Astrocyte of the cerebellum (primary cell): ENCODE results near the gene LRP5.

Experiments
- DNase-seq: peaks from one replicate; pipeline ENCODE4 v3.0.0-alpha.2; 2011; ENCODE audit warnings: low read depth
- H3K4me3 ChIP-seq: 2 replicates; pipeline ENCODE4 v1.5.1; 2011; ENCODE audit warnings: mild to moderate bottlenecking, low read depth, low read length, moderate library complexity
- CTCF ChIP-seq: IDR thresholded peaks from 2 replicates; pipeline ENCODE4 v1.5.1; 2012; ENCODE audit warnings: low read length, low read depth, moderate library complexity, mild to moderate bottlenecking; ENCODE audit errors: missing control alignments
- in situ Hi-C: cut with HindIII; loops from 2 replicates; pipeline ENCODE4 v1.10.0; 2017; ENCODE audit warnings: low sequenced_read_pairs

LRP5 gene

GRCh38 chr11:68308068-68308467 is 4.3 kb upstream of the LRP5 start:
- in situ Hi-C loops = no loop called here
- TF ChIP-seq CTCF = no peak
- DNase-seq = no peak
- H3K4me3 ChIP-seq = no peak overlapping the region

GRCh38 chr11:68309621-68310185 is 2.7 kb upstream of the LRP5 start:
- no peak for TF ChIP-seq CTCF
- in situ Hi-C loops = no loop called here
- no peak for DNase-seq
- no peak overlapping the region for H3K4me3 ChIP-seq

GRCh38 chr11:68311160-68312116 is 953 bp upstream of the LRP5 start:
- TF ChIP-seq CTCF = no peak
- DNase-seq = no peak
- H3K4me3 ChIP-seq = peak overlapping the region; percentile 34
- in situ Hi-C loops = no loop called here

GRCh38 chr11:68312780-68313573 is 586 bp downstream of the LRP5 start:
- in situ Hi-C loops = no loop called here
- peak overlapping the region; percentile 59 for H3K4me3 ChIP-seq
- TF ChIP-seq CTCF = no peak
- no peak for DNase-seq

- no peak for TF ChIP-seq CTCF
- in situ Hi-C loops = no loop called here
- no peak for DNase-seq
- H3K4me3 ChIP-seq = peak overlapping the region; percentile 59
Measured at GRCh38 chr11:68313574-68314202, 1.3 kb downstream of the LRP5 start.
